ENCODE results near the gene KRT76.

DNA sequence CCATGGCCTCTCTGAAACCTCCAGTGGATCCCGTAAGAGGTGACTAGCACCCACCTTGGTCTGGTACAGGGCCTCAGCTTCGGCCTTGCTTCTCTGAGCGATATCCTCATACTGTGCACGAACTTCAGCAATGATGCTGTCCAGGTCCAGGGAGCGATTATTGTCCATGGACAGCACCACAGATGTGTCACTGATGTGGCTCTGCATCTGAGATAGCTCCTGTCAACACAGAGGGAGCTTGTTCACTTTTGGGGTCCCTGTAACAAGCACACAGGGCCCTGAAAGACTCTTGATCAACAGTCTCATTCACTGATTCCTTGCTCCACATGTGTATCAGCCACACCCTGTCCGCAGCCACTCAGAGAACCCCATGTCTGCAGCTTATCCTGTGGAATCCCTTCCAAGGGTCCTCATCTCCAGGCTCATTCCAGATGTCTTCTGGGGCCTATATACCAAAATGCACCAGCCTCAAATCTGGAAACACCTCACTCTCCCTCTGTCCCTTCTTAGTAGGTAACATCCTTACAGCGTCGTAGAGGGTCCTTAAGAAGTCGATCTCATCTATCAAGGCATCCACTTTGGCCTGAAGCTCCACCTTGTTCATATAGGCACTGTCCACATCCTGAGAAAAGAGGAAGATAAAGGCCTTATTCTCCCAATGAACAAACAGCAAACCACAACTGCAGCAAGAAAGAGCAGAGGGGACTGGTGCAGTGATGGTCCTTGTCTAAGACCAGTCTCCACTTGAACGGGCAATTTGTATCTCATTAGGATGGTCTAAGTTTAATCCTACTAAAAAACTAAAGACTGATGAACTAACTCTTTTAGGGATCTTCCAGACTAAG lies 15.3 kb upstream of the KRT76 start:
- TF ChIP-seq POLR2AphosphoS5 (IDR thresholded peaks at IDR 0.05; ENCODE audit: low read depth, low read length) = no peak
- TF ChIP-seq SIN3A (IDR thresholded peaks at IDR 0.05; ENCODE audit: borderline replicate concordance, insufficient read depth, low read length) = no peak
- TF ChIP-seq, protein P1, sequence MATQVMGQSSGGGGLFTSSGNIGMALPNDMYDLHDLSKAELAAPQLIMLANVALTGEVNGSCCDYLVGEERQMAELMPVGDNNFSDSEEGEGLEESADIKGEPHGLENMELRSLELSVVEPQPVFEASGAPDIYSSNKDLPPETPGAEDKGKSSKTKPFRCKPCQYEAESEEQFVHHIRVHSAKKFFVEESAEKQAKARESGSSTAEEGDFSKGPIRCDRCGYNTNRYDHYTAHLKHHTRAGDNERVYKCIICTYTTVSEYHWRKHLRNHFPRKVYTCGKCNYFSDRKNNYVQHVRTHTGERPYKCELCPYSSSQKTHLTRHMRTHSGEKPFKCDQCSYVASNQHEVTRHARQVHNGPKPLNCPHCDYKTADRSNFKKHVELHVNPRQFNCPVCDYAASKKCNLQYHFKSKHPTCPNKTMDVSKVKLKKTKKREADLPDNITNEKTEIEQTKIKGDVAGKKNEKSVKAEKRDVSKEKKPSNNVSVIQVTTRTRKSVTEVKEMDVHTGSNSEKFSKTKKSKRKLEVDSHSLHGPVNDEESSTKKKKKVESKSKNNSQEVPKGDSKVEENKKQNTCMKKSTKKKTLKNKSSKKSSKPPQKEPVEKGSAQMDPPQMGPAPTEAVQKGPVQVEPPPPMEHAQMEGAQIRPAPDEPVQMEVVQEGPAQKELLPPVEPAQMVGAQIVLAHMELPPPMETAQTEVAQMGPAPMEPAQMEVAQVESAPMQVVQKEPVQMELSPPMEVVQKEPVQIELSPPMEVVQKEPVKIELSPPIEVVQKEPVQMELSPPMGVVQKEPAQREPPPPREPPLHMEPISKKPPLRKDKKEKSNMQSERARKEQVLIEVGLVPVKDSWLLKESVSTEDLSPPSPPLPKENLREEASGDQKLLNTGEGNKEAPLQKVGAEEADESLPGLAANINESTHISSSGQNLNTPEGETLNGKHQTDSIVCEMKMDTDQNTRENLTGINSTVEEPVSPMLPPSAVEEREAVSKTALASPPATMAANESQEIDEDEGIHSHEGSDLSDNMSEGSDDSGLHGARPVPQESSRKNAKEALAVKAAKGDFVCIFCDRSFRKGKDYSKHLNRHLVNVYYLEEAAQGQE (IDR thresholded peaks at IDR 0.05; ENCODE audit: insufficient read depth in 1 of 2, low read depth in 2 of 2, low read length in 2 of 2) = no peak
- no peak for TF ChIP-seq TAF1 (IDR thresholded peaks at IDR 0.05; ENCODE audit: borderline replicate concordance, insufficient read depth, low read length)
